Lung (tissue), 12 donors: Measurements from ENCODE around the gene LDLRAD4. TPM values are rescaled to one million over a fixed set of nuclear protein-coding genes. Genes with fewer than 3 reads are reported as not detected.

ENCODE experiments used
- ATAC-seq: fragments of 200-7000 bp; cut with Tn5 transposase; one replicate; pipeline ENCODE4 v1.9.1; 2020; ENCODE audit warnings: moderate number of reproducible peaks; ENCODE audit not compliant: insufficient read depth, low FRiP score
- DNase-seq, 3 donors: peaks; one replicate each; pipeline ENCODE4 v3.0.0-alpha.2; 2013 to 2017
- H3K27ac ChIP-seq, 2 donors: one replicate each; pipeline ENCODE4 v1.5.1; 2013; ENCODE audit warnings: mild to moderate bottlenecking in 2 of 2, moderate library complexity in 2 of 2, control low read depth in 1 of 2, inconsistent platforms in 1 of 2, low read depth in 1 of 2, low read length in 1 of 2
- H3K27me3 ChIP-seq, 3 donors: one replicate each; pipeline ENCODE4 v1.5.1; 2013; ENCODE audit warnings: low read length in 2 of 3; ENCODE audit not compliant: control insufficient read depth in 3 of 3, insufficient read depth in 3 of 3
- H3K36me3 ChIP-seq, 4 donors: one replicate each; pipeline ENCODE4 v1.5.1; 2013; ENCODE audit warnings: low read length in 4 of 4, mild to moderate bottlenecking in 1 of 4, moderate library complexity in 1 of 4; ENCODE audit not compliant: control insufficient read depth in 4 of 4, insufficient read depth in 4 of 4
- H3K4me1 ChIP-seq, 5 donors: one replicate each; pipeline ENCODE4 v1.5.1; 2013; ENCODE audit warnings: low read length in 5 of 5, mild to moderate bottlenecking in 2 of 5, moderate library complexity in 1 of 5; ENCODE audit not compliant: control insufficient read depth in 5 of 5, insufficient read depth in 5 of 5
- H3K4me3 ChIP-seq: one replicate; pipeline ENCODE4 v1.5.1; 2013; ENCODE audit warnings: mild to moderate bottlenecking, control low read depth, moderate library complexity
- H3K9ac ChIP-seq, 2 donors: one replicate each; pipeline ENCODE4 v1.5.1; 2013; ENCODE audit warnings: low read length in 2 of 2, control low read depth in 1 of 2; ENCODE audit not compliant: insufficient read depth in 1 of 2
- H3K9me3 ChIP-seq, 4 donors: one replicate each; pipeline ENCODE4 v1.5.1; 2013; ENCODE audit warnings: low read length in 3 of 4, mild to moderate bottlenecking in 1 of 4, moderate library complexity in 1 of 4; ENCODE audit not compliant: control insufficient read depth in 4 of 4, insufficient read depth in 3 of 4
- WGBS, 2 donors: extraction: QIAGEN DNeasy Blood & Tissue Kit; methylation state at CpG; one replicate each; pipeline ENCODE4 v1.1.7; 2013; 5-methylcytosine and 5-hydroxymethylcytosine counted together
- polyA plus RNA-seq, 2 donors: library from polyadenylated mRNA; stranded (reverse); fragments of 200-250 nt; gene quantifications; one replicate each; pipeline ENCODE4 v1.2.1, GENCODE V29; 2013
- total RNA-seq, 2 donors: library from RNA; depleted of rRNA in 1 of 2; stranded (reverse); fragments of >200 nt in 1 of 2; gene quantifications; one replicate each; pipeline ENCODE4 v1.2.1, GENCODE V29; 2014 to 2021
- TF ChIP-seq, protein P1 (sequence below): IDR thresholded peaks from 2 replicates; pipeline ENCODE4 v1.5.1; 2012; ENCODE audit warnings: mild to moderate bottlenecking; ENCODE audit errors: control extremely low read depth, extremely low read depth
- donor health status: control.
- donor health status: control.
- donor health status: Bipolar disorder and iron deficiency.
- donor health status: healthy.
- donor health status: DM: yes; HTN: yes; CAD: no.

LDLRAD4 gene
- total and polyA plus RNA-seq, 4 donors: 3.2 to 62.4 (median 19.9) TPM

DNA sequence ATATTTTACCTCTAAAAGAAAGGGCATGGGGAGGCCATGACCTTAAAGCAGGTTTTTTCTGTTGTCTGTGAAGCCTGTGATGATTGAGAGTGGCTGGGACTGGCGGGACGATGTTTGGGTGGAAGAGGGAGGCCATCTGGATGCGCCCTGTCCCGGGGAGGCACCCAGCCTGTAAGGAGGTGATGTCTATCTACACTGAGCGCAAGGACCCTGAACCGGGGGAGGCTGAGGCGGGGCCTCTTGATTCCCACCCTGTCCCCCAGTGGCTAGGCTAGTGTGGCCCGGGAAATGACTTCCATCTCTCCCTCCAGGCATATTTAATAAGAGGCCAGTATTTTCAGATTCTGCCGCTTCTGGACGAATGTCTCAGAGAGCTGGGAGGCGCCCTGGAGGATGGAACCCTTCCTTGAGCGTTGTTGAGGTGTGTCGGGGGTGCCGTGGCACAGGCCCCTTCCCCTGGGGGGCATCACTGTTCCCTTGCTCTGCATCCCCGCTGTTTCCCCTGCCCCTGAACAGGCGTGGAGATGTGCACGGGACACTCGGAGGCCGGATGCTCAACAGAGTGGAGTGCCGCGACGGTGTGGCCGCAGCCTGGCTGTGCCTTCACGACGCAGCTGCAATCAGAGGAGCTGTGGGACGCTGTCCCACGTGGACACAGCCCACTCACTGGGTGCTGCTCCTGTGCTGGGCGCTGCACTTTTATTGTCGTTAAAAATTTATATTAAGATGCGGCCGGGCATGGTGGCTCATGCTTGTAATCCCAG lies 185.4 kb downstream of the LDLRAD4 start:
- H3K27ac ChIP-seq: no peak overlapping the region
- no peaks in the 10 kb centered on the region for H3K9me3 ChIP-seq
- H3K4me3 ChIP-seq: no peak overlapping the region
- no peaks in the 10 kb centered on the region for H3K36me3 ChIP-seq
- ATAC-seq (no peak), DNase-seq (no peak)
- no peak overlapping the region for H3K9ac ChIP-seq
- H3K27me3 ChIP-seq: no peaks in the 10 kb centered on the region
- 95 to 97% methylated on average over 30 to 31 of the region's 31 CpGs for WGBS, 2 donors
- TF ChIP-seq, protein P1, sequence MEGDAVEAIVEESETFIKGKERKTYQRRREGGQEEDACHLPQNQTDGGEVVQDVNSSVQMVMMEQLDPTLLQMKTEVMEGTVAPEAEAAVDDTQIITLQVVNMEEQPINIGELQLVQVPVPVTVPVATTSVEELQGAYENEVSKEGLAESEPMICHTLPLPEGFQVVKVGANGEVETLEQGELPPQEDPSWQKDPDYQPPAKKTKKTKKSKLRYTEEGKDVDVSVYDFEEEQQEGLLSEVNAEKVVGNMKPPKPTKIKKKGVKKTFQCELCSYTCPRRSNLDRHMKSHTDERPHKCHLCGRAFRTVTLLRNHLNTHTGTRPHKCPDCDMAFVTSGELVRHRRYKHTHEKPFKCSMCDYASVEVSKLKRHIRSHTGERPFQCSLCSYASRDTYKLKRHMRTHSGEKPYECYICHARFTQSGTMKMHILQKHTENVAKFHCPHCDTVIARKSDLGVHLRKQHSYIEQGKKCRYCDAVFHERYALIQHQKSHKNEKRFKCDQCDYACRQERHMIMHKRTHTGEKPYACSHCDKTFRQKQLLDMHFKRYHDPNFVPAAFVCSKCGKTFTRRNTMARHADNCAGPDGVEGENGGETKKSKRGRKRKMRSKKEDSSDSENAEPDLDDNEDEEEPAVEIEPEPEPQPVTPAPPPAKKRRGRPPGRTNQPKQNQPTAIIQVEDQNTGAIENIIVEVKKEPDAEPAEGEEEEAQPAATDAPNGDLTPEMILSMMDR: no peak
- no peaks in the 10 kb centered on the region for H3K4me1 ChIP-seq

DNA sequence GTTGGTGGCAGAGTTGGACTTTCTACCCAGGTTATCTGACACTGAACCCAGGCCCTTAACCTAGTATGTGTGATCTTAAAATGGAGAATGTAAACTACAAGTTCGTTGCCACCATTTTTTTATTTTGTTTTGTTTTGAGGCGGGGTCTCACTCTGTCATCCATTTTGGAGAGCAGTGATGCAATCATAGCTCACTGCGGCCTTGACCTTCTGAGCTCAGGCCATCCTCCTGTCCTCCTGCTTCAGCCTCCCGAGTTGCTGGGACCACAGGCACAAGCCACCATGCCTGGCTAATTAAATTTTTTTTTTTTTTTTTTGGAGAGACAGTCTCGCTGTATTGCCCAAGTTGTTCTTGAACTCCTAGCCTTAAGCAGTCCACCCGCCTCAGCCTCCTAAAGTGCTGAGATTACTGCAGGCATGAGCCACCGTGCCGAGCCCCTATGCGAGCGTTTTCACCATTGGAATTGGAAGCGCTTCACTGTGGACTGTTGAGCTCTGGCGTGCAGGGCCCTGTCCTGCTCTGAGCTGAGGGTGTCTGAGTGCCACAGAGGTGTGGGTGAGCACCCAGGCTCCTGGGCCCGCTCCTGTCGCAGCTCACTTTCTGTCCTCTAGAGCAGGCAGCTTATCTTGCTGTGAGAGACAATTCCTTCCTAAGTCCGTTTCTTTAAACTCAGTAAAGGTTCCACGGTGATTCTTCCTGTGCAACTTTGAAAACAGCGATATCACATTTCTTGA lies 186.9 kb downstream of the LDLRAD4 start:
- Histone ChIP-seq H3K4me3 (no peak overlapping the region), H3K9ac (no peak overlapping the region), H3K27ac (no peak overlapping the region), H3K27me3 (no peaks in the 10 kb centered on the region), H3K36me3 (no peaks in the 10 kb centered on the region), H3K4me1 (no peaks in the 10 kb centered on the region), H3K9me3 (no peaks in the 10 kb centered on the region)
- 92 to 96% methylated on average over 17 of the region's 17 CpGs for WGBS, 2 donors
- TF ChIP-seq, protein P1: no peak
- DNase-seq: no peak
- no peak for ATAC-seq

DNA sequence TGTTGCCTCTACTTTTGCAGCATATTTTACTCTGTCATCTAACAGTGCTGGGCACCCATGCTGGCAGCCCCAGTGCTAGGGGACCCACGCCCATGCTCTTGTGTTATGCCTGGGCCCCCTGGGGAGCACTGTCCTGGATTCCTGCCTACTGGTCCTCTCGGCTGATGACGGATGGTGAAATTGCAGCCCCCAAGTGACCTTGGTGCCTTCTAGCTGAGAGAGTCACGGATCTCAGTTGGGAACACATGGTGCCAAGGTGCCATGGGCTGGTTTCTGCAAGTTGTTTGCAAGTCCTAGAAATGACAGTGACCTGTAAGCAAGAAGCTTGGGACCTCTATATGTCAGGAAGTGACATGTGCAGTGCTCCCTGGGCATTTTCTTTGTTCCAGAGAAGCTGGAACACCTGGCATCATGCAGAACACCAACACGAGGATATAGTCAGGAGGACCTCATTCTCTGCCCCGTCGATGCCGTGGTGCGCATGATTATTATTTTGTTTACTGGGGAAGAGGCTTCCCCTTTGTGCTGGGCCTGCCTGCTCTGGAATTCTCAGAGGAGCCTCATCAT lies 187.6 kb downstream of the LDLRAD4 start:
- Histone ChIP-seq H3K27ac (no peak overlapping the region), H3K9ac (no peak overlapping the region), H3K4me3 (no peak overlapping the region), H3K27me3 (no peaks in the 10 kb centered on the region), H3K4me1 (no peaks in the 10 kb centered on the region), H3K36me3 (no peaks in the 10 kb centered on the region), H3K9me3 (no peaks in the 10 kb centered on the region)
- 93% methylated on average over 9 of the region's 9 CpGs for WGBS, 2 donors
- no peak for DNase-seq
- no peak for ATAC-seq
- TF ChIP-seq, protein P1: no peak
